Heart left ventricle (tissue), 16 donors: Measurements from ENCODE around the gene GNG8. TPM values are rescaled to one million over a fixed set of nuclear protein-coding genes. Genes with fewer than 3 reads are reported as not detected.

ENCODE experiments used
- ATAC-seq, 4 donors: fragments of 200-7000 bp; cut with Tn5 transposase; one replicate each; pipeline ENCODE4 v1.9.1; 2020 to 2022; ENCODE audit warnings: moderate library complexity in 4 of 4, mild to moderate bottlenecking in 3 of 4, moderate number of reproducible peaks in 1 of 4
- DNase-seq, 5 donors: peaks; one replicate each; pipeline ENCODE4 v3.0.0-alpha.2; 2020
- H3K27ac ChIP-seq, 12 donors: fragments of 200-600 bp; sonication (generic) in 4 of 12; one replicate each; pipeline versions ENCODE4 v1.5.0 to v1.8.0; 2016 to 2022; ENCODE audit warnings: mild to moderate bottlenecking in 2 of 12
- H3K27me3 ChIP-seq, 9 donors: fragments of 200-600 bp; sonication (generic) in 2 of 9; one replicate each; pipeline versions ENCODE4 v1.5.1 to v1.8.0; 2016 to 2022; ENCODE audit warnings: mild to moderate bottlenecking in 3 of 9
- H3K36me3 ChIP-seq, 9 donors: fragments of 200-600 bp; sonication (generic) in 2 of 9; one replicate each; pipeline versions ENCODE4 v1.5.0 to v1.8.0; 2018 to 2022; ENCODE audit warnings: mild to moderate bottlenecking in 2 of 9
- H3K4me1 ChIP-seq, 12 donors: fragments of 200-600 bp; sonication (generic) in 4 of 12; one replicate each; pipeline versions ENCODE4 v1.5.0 to v1.8.0; 2016 to 2022; ENCODE audit warnings: mild to moderate bottlenecking in 3 of 12
- H3K4me3 ChIP-seq, 12 donors: fragments of 200-600 bp; sonication (generic) in 4 of 12; one replicate each; pipeline versions ENCODE4 v1.5.0 to v1.8.0; 2017 to 2022; ENCODE audit warnings: mild to moderate bottlenecking in 9 of 12, moderate library complexity in 4 of 12
- H3K9me3 ChIP-seq, 12 donors: fragments of 200-600 bp; sonication (generic) in 4 of 12; one replicate each; pipeline versions ENCODE4 v1.5.0 to v1.8.0; 2016 to 2022; ENCODE audit warnings: mild to moderate bottlenecking in 1 of 12
- CTCF ChIP-seq, 12 donors: fragments of 200-600 bp; sonication (generic) in 4 of 12; IDR thresholded peaks; one replicate each; pipeline versions ENCODE4 v1.5.0 to v1.8.0; 2018 to 2022; ENCODE audit warnings: antibody characterized with exemption in 12 of 12, mild to moderate bottlenecking in 5 of 12
- POLR2A ChIP-seq, 2 donors: fragments of 450-650 bp; IDR thresholded peaks; one replicate each; pipeline ENCODE4 v1.6.1; 2017; ENCODE audit warnings: antibody characterized with exemption in 2 of 2, mild to moderate bottlenecking in 2 of 2, moderate library complexity in 2 of 2
- WGBS, 4 donors: extraction: QIAGEN DNeasy Blood & Tissue Kit in 2 of 4; methylation state at CpG; one replicate each; pipeline versions ENCODE4 v1.1.5 to v1.1.7; 2013 to 2018; 5-methylcytosine and 5-hydroxymethylcytosine counted together
- intact Hi-C, 10 donors: fragments of 100-400 bp; cut with DNase I; formaldehyde crosslinking; loops; one replicate each; pipeline versions ENCODE4 v1.11.1 to v1.14.2; 2022
- polyA plus RNA-seq, 2 donors: library from polyadenylated mRNA; stranded (reverse); fragments of 200-250 nt; gene quantifications; one replicate each; pipeline ENCODE4 v1.2.3, GENCODE V29; 2013
- total RNA-seq, 9 donors: library from RNA; depleted of rRNA in 2 of 9; stranded (reverse); fragments of >200 nt in 2 of 9; fragmentation: NEBNext Ultra II Directional in 3 of 9; extraction: Animal tissue kit (Norgen Biotek cat#: 25700) in 3 of 9; gene quantifications; one replicate each; pipeline versions ENCODE4 v1.1.0 to v1.2.4, GENCODE V29; 2016 to 2023
- donor health status: ischemic (EF 13 %, LVEDD 7.1; RV severe dilation, severe dysfunction).
- donor health status: healthy with polysubstance abuse.
- donor health status: DM: no; HTN: yes; CAD: no.
- donor health status: DM: no; HTN: no; CAD: no.
- donor health status: ischemic (EF 25% LVEDD 6.9; RV normal size, moderate dysfunction).
- donor health status: ischemic (EF 25% LVEDD 5.7; RV mildly dilated, moderate dysfunction).
- donor health status: healthy.
- donor health status: DM: yes; HTN: yes; CAD: no.
- donor health status: ischemic (EF 35%, LVEDD 5.7; RV mildly dilated, moderate dysfunction).
- donor health status: nonischemic (EF 11% LVEDD 7.7; RV severe dilation, severe dysfunction).
- donor health status: DM: yes; HTN: yes; CAD: no.
- donor health status: PGD.
- donor health status: ischemic (EF 29% LVEDD 5.4; RV normal size, mild dysfunction).
- donor health status: nonischemic (EF 23%, LVEDD 6.1; RV moderate dilation, normal function).

GNG8 gene
- total and polyA plus RNA-seq, 11 donors, result not detected

DNA sequence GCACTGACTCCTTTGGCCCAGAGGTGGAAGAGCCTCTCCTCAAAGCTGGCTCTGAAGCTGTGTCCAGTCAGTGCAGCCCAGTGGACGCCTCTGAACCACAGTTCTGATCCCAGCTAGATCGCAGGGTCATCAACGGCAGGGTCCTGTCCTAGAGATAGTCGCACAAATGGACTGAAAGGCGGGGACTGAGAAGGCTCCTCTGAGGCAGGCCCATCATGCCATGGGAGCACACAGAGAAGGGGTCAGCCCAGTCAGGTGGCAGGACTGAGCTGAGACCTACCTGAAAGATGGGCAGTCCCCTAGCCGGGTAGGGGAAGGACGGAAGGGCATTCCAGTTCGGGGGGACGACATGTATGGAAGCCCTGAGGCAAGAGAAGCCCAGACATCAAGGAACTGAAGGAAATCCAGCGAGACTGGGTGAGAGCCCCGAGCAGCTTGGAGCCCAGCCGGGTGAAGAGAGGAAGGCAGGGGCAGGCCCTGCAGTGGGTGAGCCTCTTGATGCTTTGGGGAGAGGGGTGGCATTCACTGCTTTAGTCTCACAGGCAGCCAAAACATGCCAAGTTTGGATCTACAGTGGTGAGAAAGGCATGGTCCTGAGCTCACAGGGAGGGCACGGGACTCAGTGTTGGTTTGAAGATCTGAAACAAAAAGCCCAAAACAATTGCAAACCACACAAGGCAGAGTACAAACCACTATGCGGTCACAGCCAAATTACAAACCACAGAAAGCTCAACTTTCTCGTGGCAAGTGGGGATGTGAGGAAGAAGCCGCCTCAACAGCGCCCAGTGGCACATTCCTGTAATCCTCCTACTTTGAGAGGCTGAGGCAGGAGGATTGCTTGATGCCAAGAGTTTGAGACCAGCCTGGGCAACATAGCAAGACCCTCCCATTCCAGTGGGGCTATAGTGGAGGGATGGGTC lies 24.9 kb downstream of the GNG8 start:
- H3K36me3 ChIP-seq, result peaks cover 0 to 47% (median 41%) of the 10 kb centered on the region in 9 donors
- no peak overlapping the region for H3K4me3 ChIP-seq
- peak in 2 of 5 donors; percentile 19 to 30 for DNase-seq
- ATAC-seq, result peak in 1 of 4 donors; percentile 1
- H3K27ac ChIP-seq, result peak overlapping the region in 1 of 12 donors; percentile 18
- TF ChIP-seq POLR2A (IDR thresholded peaks at IDR 0.05) (no peak), CTCF (IDR thresholded peaks at IDR 0.05) (no peak)
- H3K9me3 ChIP-seq, result no peaks in the 10 kb centered on the region
- H3K27me3 ChIP-seq, result no peaks in the 10 kb centered on the region
- intact Hi-C loops, result loop anchor here in 2 of 10 donors (10.0 kb wide), 2 partner anchors 134 to 234 kb away; partner anchors contain the start of genes FKRP (in 1 of the 2) and STRN4 (in 1 of the 2)
- 75 to 84% (median 81%) methylated on average over 17 of the region's 17 CpGs for WGBS, 4 donors
- peaks cover 0 to 37% (median 8%) of the 10 kb centered on the region in 12 donors for H3K4me1 ChIP-seq

GRCh38 chr19:46610413-46610775 lies 25.6 kb downstream of the GNG8 start:
- TF ChIP-seq POLR2A (IDR thresholded peaks at IDR 0.05), result no peak
- no peak for TF ChIP-seq CTCF (IDR thresholded peaks at IDR 0.05)
- H3K4me3 ChIP-seq, result no peak overlapping the region
- H3K4me1 ChIP-seq, result peaks cover 0 to 43% (median 14%) of the 10 kb centered on the region in 12 donors
- H3K36me3 ChIP-seq, result peaks cover 0 to 54% (median 47%) of the 10 kb centered on the region in 9 donors
- WGBS, 4 donors, result 64 to 67% (median 65%) methylated on average over 5 of the region's 5 CpGs
- intact Hi-C loops, result loop anchor here in 2 of 10 donors (10.0 kb wide), 2 partner anchors 134 to 234 kb away; partner anchors contain the start of genes FKRP (in 1 of the 2) and STRN4 (in 1 of the 2)
- H3K9me3 ChIP-seq, result no peaks in the 10 kb centered on the region
- no peak for ATAC-seq
- peak in 3 of 5 donors; percentile 6 to 18 (median 9) for DNase-seq
- no peak overlapping the region for H3K27ac ChIP-seq
- no peaks in the 10 kb centered on the region for H3K27me3 ChIP-seq

- Histone ChIP-seq H3K4me3 (no peak overlapping the region), H3K9me3 (no peaks in the 10 kb centered on the region), H3K27me3 (no peaks in the 10 kb centered on the region), H3K4me1 (peaks cover 0 to 50% (median 20%) of the 10 kb centered on the region in 12 donors), H3K27ac (no peak overlapping the region), H3K36me3 (peaks cover 0 to 57% (median 47%) of the 10 kb centered on the region in 9 donors)
- ATAC-seq (no peak), DNase-seq (peak in 3 of 5 donors; percentile 16 to 44 (median 25))
- no peak for TF ChIP-seq CTCF (IDR thresholded peaks at IDR 0.05)
- no peak for TF ChIP-seq POLR2A (IDR thresholded peaks at IDR 0.05)
- intact Hi-C loops, result loop anchor here in 3 of 10 donors (10.0 kb wide), 2 partner anchors 135 to 235 kb away; partner anchors contain the start of genes FKRP (in 1 of the 3) and STRN4 (in 1 of the 3)
- WGBS, 4 donors, result 78 to 81% (median 81%) methylated on average over 30 of the region's 30 CpGs
These were observed 26.2 kb downstream of the GNG8 start for GRCh38 chr19:46609511-46610412.
